MCF 10A (cell line): Measurements from ENCODE around the gene CCDC59. TPM values are rescaled to one million over a fixed set of nuclear protein-coding genes. Genes with fewer than 3 reads are reported as not detected.

Source experiments
- BruUV-seq: library from RNA; stranded (reverse); fragments of 400-500 nt; replicated peaks from 2 replicates; lab custom pipeline; 2021; lab: Mats Ljungman, UMichigan
- CTCF ChIA-PET: fragments of 300-600 bp; sonication (Branson Sonifier 250); formaldehyde crosslinking; extraction: SDS; loops from one replicate; lab custom pipeline; 2021; ENCODE audit warnings: antibody characterized with exemption, inconsistent platforms; lab: Yijun Ruan, JAX
- POLR2A ChIA-PET: fragments of 300-600, 350-650 bp; sonication (Branson Sonifier 250); formaldehyde crosslinking; extraction: SDS; loops from one replicate; lab custom pipeline; 2020; ENCODE audit warnings: antibody characterized with exemption, inconsistent platforms; lab: Yijun Ruan, JAX
- DNase-seq: peaks from one replicate; pipeline ENCODE4 v3.0.0-alpha.2; 2018; ENCODE audit not compliant: unreplicated experiment
- H3K27ac Mint-ChIP-seq: one replicate; pipeline ENCODE4 v1.8.0; 2022; ENCODE audit warnings: mild to moderate bottlenecking, low read depth, mixed read lengths; ENCODE audit not compliant: unreplicated experiment
- H3K27me3 Mint-ChIP-seq: one replicate; pipeline ENCODE4 v1.8.0; 2022; ENCODE audit warnings: mixed read lengths; ENCODE audit not compliant: insufficient read depth, unreplicated experiment
- H3K36me3 Mint-ChIP-seq: one replicate; pipeline ENCODE4 v1.8.0; 2022; ENCODE audit warnings: mild to moderate bottlenecking, moderate library complexity, mixed read lengths; ENCODE audit not compliant: insufficient read depth, unreplicated experiment
- H3K4me1 Mint-ChIP-seq: one replicate; pipeline ENCODE4 v1.8.0; 2022; ENCODE audit warnings: mixed read lengths; ENCODE audit not compliant: insufficient read depth, unreplicated experiment
- H3K4me3 Mint-ChIP-seq: one replicate; pipeline ENCODE4 v1.8.0; 2022; ENCODE audit warnings: mild to moderate bottlenecking, moderate library complexity, mixed read lengths; ENCODE audit not compliant: unreplicated experiment
- H3K9me3 Mint-ChIP-seq: one replicate; pipeline ENCODE4 v1.8.0; 2022; ENCODE audit warnings: mixed read lengths; ENCODE audit not compliant: unreplicated experiment
- intact Hi-C: fragments of 100-400 bp; cut with micrococcal nuclease; formaldehyde crosslinking; loops from 2 replicates; pipeline ENCODE4 v1.14.1; 2022
- total RNA-seq: library from RNA; stranded (reverse); gene quantifications from 2 replicates; pipeline ENCODE4 v1.2.3, GENCODE V29; 2022
- TF ChIP-seq, protein P1 (sequence below): fragments of 200-600 bp; IDR thresholded peaks from one replicate; pipeline ENCODE4 v1.8.0; 2022; ENCODE audit warnings: antibody characterized with exemption, mild to moderate bottlenecking; ENCODE audit not compliant: unreplicated experiment

CCDC59 gene
- total RNA-seq, 1 experiment from 2014 or later, result 85.7 TPM

DNA sequence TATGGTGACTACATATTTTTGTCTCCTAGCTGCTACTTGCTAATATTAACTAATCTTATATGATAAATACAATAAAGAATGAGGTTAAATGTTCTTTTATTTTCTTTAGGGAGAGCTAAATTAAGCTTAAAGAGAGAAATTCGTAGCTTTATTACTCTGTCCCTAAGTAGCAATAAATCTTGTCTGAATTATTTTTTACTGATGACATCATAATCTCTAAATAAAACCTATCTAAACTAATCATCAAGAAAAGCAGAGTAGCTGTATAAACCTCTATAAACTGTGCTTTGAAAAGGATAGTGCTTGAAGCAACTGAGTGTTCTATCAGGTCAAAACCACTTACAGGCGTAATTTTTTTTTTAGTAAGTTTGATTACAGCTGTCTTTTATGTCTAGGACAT lies 42.6 kb upstream of the CCDC59 start:
- H3K27ac Mint-ChIP-seq, result no peak overlapping the region
- no peaks in the 10 kb centered on the region for H3K36me3 Mint-ChIP-seq
- no peaks in the 10 kb centered on the region for H3K4me1 Mint-ChIP-seq
- POLR2A ChIA-PET, result no interaction called here
- BruUV-seq, result no TSS peak
- DNase-seq, result no peak
- H3K4me3 Mint-ChIP-seq, result no peak overlapping the region
- TF ChIP-seq, protein P1, sequence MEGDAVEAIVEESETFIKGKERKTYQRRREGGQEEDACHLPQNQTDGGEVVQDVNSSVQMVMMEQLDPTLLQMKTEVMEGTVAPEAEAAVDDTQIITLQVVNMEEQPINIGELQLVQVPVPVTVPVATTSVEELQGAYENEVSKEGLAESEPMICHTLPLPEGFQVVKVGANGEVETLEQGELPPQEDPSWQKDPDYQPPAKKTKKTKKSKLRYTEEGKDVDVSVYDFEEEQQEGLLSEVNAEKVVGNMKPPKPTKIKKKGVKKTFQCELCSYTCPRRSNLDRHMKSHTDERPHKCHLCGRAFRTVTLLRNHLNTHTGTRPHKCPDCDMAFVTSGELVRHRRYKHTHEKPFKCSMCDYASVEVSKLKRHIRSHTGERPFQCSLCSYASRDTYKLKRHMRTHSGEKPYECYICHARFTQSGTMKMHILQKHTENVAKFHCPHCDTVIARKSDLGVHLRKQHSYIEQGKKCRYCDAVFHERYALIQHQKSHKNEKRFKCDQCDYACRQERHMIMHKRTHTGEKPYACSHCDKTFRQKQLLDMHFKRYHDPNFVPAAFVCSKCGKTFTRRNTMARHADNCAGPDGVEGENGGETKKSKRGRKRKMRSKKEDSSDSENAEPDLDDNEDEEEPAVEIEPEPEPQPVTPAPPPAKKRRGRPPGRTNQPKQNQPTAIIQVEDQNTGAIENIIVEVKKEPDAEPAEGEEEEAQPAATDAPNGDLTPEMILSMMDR, result no peak
- H3K27me3 Mint-ChIP-seq, result no peaks in the 10 kb centered on the region
- intact Hi-C loops, result no loop called here
- H3K9me3 Mint-ChIP-seq, result no peaks in the 10 kb centered on the region
- CTCF ChIA-PET, result interaction anchor here (0.6 to 2.7 kb wide), 2 partner anchors 43 to 121 kb away, joined by 3 to 9 read pairs; partner anchors contain the start of genes CCDC59 and METTL25

DNA sequence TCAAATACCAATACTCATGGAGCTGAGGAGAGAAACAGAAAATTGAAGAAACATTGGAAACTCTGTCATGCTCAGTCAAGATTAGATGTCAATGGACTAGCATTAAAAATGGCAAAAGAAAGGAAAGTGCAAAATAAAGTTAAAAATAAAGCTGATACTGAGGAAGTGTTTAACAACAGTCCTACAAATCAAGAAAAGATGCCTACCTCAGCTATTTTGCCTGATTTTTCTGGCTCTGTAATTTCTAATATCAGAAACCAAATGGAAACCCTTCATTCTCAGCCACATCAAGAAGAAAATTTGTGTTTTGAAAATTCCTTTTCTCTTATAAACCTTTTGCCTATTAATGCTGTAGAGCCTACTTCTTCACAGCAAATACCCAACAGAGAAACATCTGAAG lies 40.7 kb upstream of the CCDC59 start:
- Mint-ChIP-seq H3K36me3 (no peaks in the 10 kb centered on the region), H3K4me3 (no peak overlapping the region), H3K27me3 (no peaks in the 10 kb centered on the region), H3K4me1 (no peaks in the 10 kb centered on the region), H3K27ac (no peak overlapping the region), H3K9me3 (peaks cover under 1% of the 10 kb centered on the region)
- no TSS peak for BruUV-seq
- intact Hi-C loops, result no loop called here
- CTCF ChIA-PET, result interaction anchor here (0.6 to 2.7 kb wide), 6 partner anchors 16 to 905 kb away, joined by 3 to 9 read pairs (median 3); partner anchors contain the start of genes CCDC59 and METTL25
- TF ChIP-seq, protein P1, result no peak
- POLR2A ChIA-PET, result interaction anchor here (0.8 kb wide), 1 partner anchor 10 kb away, joined by 3 read pairs; no protein-coding TSS in a partner anchor
- DNase-seq, result no peak

DNA sequence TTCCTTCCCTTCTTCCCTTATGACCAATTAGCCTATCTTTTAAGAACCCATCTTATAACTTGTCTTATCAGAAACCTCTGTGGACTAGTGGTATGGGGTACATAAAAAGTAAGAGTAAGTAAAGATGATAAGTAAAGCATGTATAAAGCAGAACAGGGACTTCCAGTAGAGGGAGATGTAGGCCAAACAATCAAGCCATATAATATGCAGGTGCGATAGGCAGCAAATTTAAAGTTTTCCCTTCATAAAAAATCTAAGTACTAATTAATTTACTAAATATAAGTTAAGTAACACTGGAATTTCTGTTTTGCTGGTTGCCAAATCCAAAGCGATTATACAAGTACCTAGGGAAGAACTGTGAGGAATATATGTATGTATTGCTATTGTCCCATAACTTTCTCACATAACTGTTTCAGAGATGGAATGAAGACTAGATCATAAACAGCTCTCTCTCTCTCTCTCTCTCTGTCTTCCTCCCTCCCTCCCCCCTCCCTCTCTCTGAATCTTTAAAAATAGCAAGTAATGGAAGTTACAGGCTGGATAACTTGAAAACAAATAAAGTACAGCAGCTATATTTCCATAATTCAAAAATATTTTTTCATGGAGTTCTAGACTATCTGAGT lies 25.9 kb upstream of the CCDC59 start:
- TF ChIP-seq, protein P1, result peak; percentile 51
- BruUV-seq, result no TSS peak
- Mint-ChIP-seq H3K4me3 (no peak overlapping the region), H3K4me1 (no peaks in the 10 kb centered on the region), H3K27me3 (no peaks in the 10 kb centered on the region), H3K27ac (no peak overlapping the region), H3K36me3 (no peaks in the 10 kb centered on the region), H3K9me3 (no peaks in the 10 kb centered on the region)
- ChIA-PET POLR2A (no interaction called here), CTCF (interaction anchor here (0.6 to 2.1 kb wide), 8 partner anchors 9 to 477 kb away, joined by 3 to 8 read pairs (median 4); no protein-coding TSS in a partner anchor)
- intact Hi-C loops, result loop anchor here (1.0 to 10.0 kb wide), 2 partner anchors 141 to 244 kb away; no protein-coding TSS in a partner anchor
- DNase-seq, result peak; percentile 51

DNA sequence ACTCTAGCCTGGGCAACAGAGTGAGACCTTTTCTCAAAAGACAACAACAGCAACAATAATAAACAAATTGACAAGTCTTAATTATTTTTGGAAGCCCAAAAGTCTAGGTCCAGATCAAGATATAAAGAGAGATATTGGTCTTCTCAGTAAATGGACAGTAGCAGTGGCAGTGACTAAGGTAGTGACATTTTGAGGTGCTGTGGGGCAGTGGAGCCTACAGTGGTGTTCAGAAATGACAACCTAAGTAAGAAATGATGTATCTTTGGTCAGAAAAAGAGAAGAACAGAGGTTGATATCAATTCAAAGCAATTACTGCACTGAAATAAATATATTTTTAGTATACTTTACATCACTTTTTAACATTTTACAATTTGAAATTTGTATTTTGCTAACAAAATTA lies 20.8 kb upstream of the CCDC59 start:
- Mint-ChIP-seq H3K9me3 (no peaks in the 10 kb centered on the region), H3K27me3 (no peaks in the 10 kb centered on the region), H3K27ac (no peak overlapping the region), H3K4me3 (no peak overlapping the region), H3K4me1 (no peaks in the 10 kb centered on the region), H3K36me3 (no peaks in the 10 kb centered on the region)
- ChIA-PET CTCF (interaction anchor here (1.6 kb wide), 1 partner anchor 21 kb away, joined by 5 read pairs; the partner anchor contains the start of genes CCDC59 and METTL25), POLR2A (interaction anchor here (0.8 kb wide), 1 partner anchor 21 kb away, joined by 3 read pairs; the partner anchor contains the start of genes CCDC59 and METTL25)
- intact Hi-C loops, result no loop called here
- TF ChIP-seq, protein P1, result no peak
- BruUV-seq, result no TSS peak
- no peak for DNase-seq
